HAP-1 (cell line): Measurements from ENCODE around the gene RNASE9.
A peak's percentile ranks its signal among the peaks of the same experiment; 100 is the strongest.

Source experiments
- DNase-seq, 2 experiments: peaks; one replicate each; pipeline ENCODE4 v3.0.0-alpha.2; 2016 to 2020; ENCODE audit warnings: low spot score in 2 of 2
- H3K27me3 ChIP-seq: fragments of 250-450 bp; sonication (Bioruptor Pico); 2 replicates; pipeline ENCODE4 v1.5.1; 2020; ENCODE audit warnings: low read depth, mild to moderate bottlenecking, moderate library complexity
- H3K36me3 ChIP-seq: fragments of 250-450 bp; sonication (Bioruptor Pico); replicated peaks from 2 replicates; pipeline ENCODE4 v1.5.1; 2020; ENCODE audit warnings: mild to moderate bottlenecking
- H3K4me1 ChIP-seq: fragments of 250-450 bp; sonication (Bioruptor Pico); 2 replicates; pipeline ENCODE4 v1.5.1; 2020; ENCODE audit warnings: mild to moderate bottlenecking
- H3K4me3 ChIP-seq: fragments of 250-450 bp; sonication (Bioruptor Pico); 2 replicates; pipeline ENCODE4 v1.5.1; 2020; ENCODE audit warnings: mild to moderate bottlenecking, moderate library complexity
- H3K9me3 ChIP-seq: fragments of 250-450 bp; sonication (Bioruptor Pico); 2 replicates; pipeline ENCODE4 v1.5.1; 2020; ENCODE audit warnings: mild to moderate bottlenecking, moderate library complexity
- in situ Hi-C: fragments of 300-500 bp; cut with MboI; formaldehyde crosslinking; loops from 3 replicates; pipeline ENCODE4 v1.14.3; 2020; ENCODE audit warnings: low sequenced_read_pairs, inconsistent platforms, mixed read lengths

RNASE9 gene

DNA sequence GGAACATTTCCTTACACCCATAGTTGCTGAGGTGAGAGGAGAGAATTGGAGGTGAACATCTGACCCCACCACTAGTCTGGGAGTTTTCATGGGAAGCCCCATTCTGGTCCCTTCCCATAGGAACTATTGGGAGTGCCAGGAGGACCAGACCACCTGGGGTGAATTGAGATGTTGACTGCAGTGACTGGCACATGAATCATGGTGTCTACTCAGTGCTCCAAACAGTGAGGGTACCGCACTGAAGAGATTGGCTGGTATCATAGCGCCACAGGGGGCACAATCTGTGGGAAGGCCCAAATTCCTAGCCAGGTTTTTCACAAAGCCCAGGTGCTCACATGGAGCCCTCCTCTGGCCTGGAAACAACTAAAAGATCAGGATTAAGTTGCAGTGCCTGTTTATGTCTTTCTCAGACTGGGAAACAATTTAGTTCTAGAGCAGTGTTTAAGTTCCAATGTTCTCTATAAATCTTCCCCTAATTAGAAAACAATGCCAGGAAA, 3.7 kb upstream of the RNASE9 start:
- Histone ChIP-seq H3K4me3 (no peak overlapping the region), H3K4me1 (peaks cover 4% of the 10 kb centered on the region), H3K9me3 (no peaks in the 10 kb centered on the region), H3K27me3 (peaks cover 7% of the 10 kb centered on the region; the same call in 1 of the 2 replicates), H3K36me3 (no peaks in the 10 kb centered on the region)
- in situ Hi-C loops, result no loop called here
- DNase-seq, result no peak

DNA sequence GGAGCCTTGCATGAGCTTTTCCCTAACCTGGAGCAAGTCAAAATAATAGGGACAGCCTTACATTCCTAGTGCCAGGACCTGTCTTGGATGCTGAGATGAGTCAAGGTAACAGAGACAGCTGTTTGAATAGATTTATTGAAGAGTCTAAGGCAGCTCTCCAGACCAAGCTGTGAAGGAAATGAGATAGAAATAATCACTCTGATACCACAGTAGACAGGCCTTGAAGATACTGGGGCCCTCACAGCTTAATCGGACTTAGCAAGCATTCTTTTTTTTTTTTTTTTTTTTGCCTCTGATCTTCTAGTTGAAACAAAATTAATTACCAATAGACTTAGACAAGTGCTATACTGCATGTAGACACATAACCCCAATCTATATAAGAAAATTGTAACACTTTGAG, 3.1 kb upstream of the RNASE9 start:
- H3K4me1 ChIP-seq, result peaks cover 6% of the 10 kb centered on the region
- no peaks in the 10 kb centered on the region for H3K9me3 ChIP-seq
- in situ Hi-C loops, result no loop called here
- no peaks in the 10 kb centered on the region for H3K36me3 ChIP-seq
- peaks cover 7% of the 10 kb centered on the region; the same call in 1 of the 2 replicates for H3K27me3 ChIP-seq
- no peak overlapping the region for H3K4me3 ChIP-seq
- no peak for DNase-seq

DNA sequence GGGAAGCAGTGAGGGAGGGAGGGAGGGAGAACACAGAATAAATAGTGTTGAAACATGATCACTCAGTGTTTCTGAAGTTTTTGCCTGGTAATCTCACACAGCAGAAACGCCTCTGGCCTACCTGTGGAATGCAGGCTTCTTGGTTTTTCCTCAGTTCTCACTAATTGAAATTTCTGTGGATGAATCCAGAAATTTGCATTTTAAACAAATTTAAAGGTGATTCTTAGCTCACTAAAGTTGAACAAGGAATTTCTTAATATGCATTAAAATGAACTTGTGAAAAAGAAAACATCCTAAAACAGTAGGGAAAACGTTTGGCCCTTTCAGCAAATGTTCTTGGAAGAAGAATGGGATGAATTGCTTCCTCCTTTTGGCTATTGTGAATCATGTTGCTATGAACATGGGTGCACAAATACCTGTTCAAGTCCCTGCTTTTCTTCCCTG, 1.4 kb downstream of the RNASE9 start:
- H3K4me3 ChIP-seq, result no peak overlapping the region
- peaks cover 7% of the 10 kb centered on the region for H3K27me3 ChIP-seq
- DNase-seq, result peak in 1 of 2 experiments; percentile 4
- no peaks in the 10 kb centered on the region for H3K36me3 ChIP-seq
- in situ Hi-C loops, result no loop called here
- peaks cover 6% of the 10 kb centered on the region for H3K4me1 ChIP-seq
- H3K9me3 ChIP-seq, result no peaks in the 10 kb centered on the region

DNA sequence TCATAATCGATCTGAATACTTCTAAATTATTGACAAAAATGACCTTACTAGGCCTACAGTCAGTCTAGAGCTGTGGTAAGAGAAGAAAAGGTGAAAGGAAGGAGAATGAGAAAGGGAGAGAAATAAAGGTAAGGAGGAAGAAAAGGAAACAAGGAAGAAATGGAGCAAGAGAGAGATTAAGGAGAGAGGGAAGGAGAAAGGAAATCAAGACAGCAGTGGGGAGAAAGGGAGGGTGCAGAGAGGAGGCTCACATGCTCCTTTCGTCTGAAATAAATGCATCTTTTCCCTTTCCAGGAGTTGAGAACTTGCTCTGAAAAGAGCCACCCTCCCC, 3.7 kb downstream of the RNASE9 start:
- DNase-seq, result no peak
- in situ Hi-C loops, result no loop called here
- Histone ChIP-seq H3K4me1 (peaks cover 6% of the 10 kb centered on the region), H3K9me3 (no peaks in the 10 kb centered on the region), H3K36me3 (no peaks in the 10 kb centered on the region), H3K4me3 (no peak overlapping the region), H3K27me3 (peaks cover 5% of the 10 kb centered on the region; the same call in 1 of the 2 replicates)

DNA sequence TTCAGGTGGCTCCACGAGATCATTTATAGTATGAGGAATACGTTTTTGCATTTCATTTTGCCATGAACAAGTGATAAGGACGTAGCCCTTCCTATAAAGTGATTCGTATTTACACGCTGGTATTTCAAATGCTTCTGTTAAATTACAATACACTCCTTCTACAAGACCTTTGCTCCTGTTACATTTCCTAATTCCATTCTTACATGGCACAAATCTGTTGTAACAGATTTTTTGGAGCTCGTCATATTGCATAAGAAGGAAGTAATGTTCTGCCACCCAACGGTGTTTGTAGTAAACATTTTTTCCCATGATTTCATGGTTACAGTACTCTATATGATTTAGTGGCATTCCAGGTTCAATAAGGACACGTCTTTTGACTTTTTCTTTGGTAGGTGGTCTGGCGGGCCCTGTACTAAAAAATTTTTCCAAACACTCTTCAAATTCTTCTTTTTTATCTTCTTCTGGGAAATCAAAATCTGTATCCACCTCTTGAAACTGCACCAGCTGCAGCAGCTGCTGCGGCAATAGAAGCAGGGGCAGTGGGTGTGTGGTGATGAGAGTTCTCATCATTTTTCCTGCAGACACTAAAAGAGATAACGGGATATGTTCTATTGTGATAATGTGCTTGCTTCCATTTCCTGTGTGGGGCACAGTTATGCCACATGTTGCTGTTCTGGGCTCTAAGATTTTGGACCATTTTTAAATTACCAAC, 4.2 kb downstream of the RNASE9 start:
- H3K9me3 ChIP-seq, result no peaks in the 10 kb centered on the region
- H3K4me3 ChIP-seq, result no peak overlapping the region
- peaks cover 6% of the 10 kb centered on the region for H3K4me1 ChIP-seq
- H3K36me3 ChIP-seq, result no peaks in the 10 kb centered on the region
- H3K27me3 ChIP-seq, result peaks cover 5% of the 10 kb centered on the region; the same call in 1 of the 2 replicates
- no peak for DNase-seq
- in situ Hi-C loops, result no loop called here

DNA sequence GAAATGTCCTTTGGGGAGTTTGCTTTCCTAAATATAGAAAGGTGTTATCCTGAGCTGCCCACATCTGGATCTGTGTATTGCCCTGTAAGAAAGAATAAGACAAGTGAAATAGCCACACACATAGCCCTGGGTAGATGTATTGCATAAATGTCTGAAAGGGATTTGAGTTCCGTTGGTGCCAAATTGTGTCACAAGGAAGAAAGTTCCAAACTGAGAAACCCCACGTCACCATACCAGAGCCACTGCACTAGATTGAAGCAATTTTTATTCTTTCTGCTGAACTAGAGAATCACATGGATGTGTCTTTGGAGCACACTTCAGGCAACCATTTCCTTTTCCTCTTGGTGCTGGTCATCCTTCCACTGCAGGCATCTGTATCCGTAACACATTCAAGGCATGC, 5.0 kb downstream of the RNASE9 start:
- Histone ChIP-seq H3K36me3 (no peaks in the 10 kb centered on the region), H3K9me3 (no peaks in the 10 kb centered on the region), H3K4me3 (no peak overlapping the region), H3K27me3 (peaks cover 5% of the 10 kb centered on the region; the same call in 1 of the 2 replicates), H3K4me1 (peaks cover 6% of the 10 kb centered on the region)
- in situ Hi-C loops, result no loop called here
- no peak for DNase-seq

DNA sequence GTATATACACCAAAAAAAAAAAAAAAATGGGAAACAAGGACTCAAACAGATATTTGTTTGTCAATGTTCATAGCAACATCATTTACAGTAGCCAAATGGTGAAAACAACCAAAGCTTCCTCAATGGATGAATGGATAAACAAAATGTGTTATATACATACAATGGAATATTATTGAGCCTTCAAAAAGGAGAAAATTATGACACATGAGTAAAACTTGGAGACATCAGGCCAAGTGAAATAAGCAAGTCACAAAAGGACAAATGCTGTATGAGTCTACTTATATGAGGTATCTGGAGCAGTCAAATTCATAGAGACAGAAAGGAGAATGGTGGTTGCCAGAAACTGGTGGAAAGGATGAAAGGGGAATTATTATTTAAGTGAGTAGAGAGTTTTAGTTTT, 7.8 kb downstream of the RNASE9 start:
- Histone ChIP-seq H3K36me3 (no peaks in the 10 kb centered on the region), H3K27me3 (peaks cover 2% of the 10 kb centered on the region; the same call in 1 of the 2 replicates), H3K4me1 (no peaks in the 10 kb centered on the region), H3K9me3 (no peaks in the 10 kb centered on the region), H3K4me3 (no peak overlapping the region)
- in situ Hi-C loops, result no loop called here
- no peak for DNase-seq

DNA sequence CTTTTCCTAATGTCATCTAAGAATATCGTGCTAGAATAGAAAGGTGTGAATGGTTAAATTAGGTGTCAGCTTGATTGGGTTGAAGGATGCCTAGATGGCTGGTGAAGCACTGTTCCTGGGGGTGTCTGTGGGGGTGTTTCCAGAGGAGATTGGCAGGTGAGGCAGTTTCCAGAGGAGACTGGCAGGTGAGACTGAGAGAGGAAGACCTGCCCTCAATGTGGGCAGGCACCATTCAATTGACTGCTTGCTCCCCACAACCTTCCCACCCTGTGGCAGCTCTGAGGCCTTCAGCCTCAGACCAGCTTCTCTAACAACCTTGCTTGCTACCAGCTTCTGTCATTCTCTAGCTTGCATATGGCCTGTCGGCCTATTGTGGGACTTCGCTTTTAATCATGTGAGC, 9.2 kb downstream of the RNASE9 start:
- no peaks in the 10 kb centered on the region for H3K9me3 ChIP-seq
- no peaks in the 10 kb centered on the region for H3K4me1 ChIP-seq
- H3K36me3 ChIP-seq, result no peaks in the 10 kb centered on the region
- in situ Hi-C loops, result no loop called here
- DNase-seq, result no peak
- H3K4me3 ChIP-seq, result no peak overlapping the region
- H3K27me3 ChIP-seq, result peaks cover 2% of the 10 kb centered on the region; the same call in 1 of the 2 replicates

DNA sequence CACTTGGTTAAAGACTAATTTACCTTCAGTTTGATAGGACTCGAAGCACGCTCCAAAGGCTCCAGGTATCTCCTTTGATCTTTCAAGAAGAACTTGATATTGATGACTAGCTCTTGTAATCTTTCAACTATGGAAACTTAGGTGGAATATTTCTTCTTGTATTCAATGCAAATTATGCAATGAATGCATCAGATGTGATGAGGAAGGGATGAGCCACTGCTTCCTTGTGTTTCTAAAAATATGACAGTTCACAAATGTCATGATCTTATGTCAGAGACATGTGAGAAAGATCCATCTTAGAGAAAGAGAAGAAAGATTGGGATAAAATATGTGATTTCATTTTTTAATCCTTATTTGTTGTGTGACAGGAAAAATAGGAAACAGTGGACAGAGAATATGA, 9.9 kb downstream of the RNASE9 start:
- DNase-seq, result no peak
- in situ Hi-C loops, result no loop called here
- Histone ChIP-seq H3K4me3 (no peak overlapping the region), H3K27me3 (peaks cover 2% of the 10 kb centered on the region; the same call in 1 of the 2 replicates), H3K9me3 (no peaks in the 10 kb centered on the region), H3K4me1 (no peaks in the 10 kb centered on the region), H3K36me3 (no peaks in the 10 kb centered on the region)

DNA sequence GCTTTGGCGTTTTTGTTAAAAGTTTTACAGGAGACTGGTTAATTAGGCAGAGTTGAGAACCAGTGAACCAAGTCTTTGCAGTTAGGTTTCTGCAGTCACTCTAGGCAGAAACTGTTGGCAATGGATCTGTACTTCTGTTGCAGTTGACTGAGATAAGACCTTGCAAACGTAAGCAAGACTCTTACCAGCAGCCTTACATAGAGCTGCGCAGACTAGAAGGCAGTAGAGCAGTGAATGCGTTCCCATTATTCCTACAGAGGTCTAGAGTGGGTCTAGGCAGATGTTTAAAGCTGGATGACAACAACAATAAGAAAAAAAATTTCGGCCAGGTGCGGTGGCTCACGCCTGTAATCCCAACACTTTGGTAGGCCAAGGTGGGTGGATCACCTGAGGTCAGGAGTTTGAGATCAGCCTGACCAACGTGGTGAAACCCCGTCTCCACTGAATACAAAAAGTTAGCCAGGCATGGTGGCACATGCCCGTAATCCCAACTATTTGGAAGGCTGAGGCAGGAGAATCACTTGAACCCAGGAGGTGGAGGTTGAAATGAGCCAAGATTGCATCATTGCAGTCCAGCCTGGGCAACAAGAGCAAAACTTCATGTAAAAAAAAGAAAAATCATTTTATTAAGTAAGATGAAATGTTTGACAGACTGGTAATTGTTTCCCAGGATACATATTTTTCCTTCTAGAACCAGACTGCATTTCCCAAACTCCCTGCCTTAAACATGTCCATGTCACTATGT, 12.3 kb downstream of the RNASE9 start:
- H3K9me3 ChIP-seq, result no peaks in the 10 kb centered on the region

DNA sequence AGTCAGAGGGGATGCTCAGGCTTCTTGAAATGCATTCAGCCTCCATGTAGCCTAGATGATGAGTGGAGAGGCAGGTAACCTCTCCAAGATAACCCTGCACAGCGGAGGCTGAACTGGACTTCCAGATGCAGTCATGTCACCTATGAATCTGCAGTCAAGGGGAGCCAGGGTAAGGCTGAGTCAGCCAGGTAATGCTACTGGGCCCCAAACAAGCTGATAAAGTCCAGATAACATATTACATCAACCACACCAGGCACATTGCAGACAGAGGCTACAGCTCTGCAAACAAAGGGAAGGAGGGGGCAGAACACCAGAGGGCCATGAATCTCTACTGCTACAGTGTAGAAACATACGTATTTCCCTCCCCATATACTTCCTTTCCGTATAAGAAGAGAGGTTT, 14.0 kb downstream of the RNASE9 start:
- H3K36me3 ChIP-seq, result no peaks in the 10 kb centered on the region
- H3K27me3 ChIP-seq, result no peaks in the 10 kb centered on the region
- H3K4me3 ChIP-seq, result no peak overlapping the region
- H3K9me3 ChIP-seq, result no peaks in the 10 kb centered on the region
- DNase-seq, result no peak
- in situ Hi-C loops, result no loop called here
- no peaks in the 10 kb centered on the region for H3K4me1 ChIP-seq

More for the DNA sequence above, 12.3 kb downstream of the RNASE9 start:
- in situ Hi-C loops, result no loop called here
- DNase-seq, result no peak
- Histone ChIP-seq H3K4me1 (no peaks in the 10 kb centered on the region), H3K4me3 (no peak overlapping the region), H3K36me3 (no peaks in the 10 kb centered on the region), H3K27me3 (0 out of 2 replicates have a peak, but pooled peaks cover 2% of the 10 kb centered on the region)

DNA sequence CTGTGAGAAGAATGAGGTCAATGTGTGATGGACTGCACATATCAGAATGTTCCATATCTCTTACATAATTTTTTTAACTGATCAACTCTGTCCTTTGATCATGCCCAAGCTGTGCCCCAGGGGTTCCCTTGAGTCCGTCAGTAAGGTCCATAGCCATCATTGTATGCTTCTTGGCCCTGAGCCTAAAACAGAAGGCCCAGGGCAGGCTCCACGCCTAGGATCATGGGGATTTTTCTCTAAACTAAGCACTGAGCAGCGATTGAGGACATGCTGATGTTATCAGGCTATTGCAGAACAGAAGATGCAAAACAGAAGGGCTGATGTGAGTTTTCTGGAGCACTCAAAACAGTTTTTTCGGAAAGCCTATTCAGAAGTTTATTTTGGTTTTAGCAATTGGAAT, 20.9 kb downstream of the RNASE9 start:
- Histone ChIP-seq H3K36me3 (no peaks in the 10 kb centered on the region), H3K27me3 (peaks cover 3% of the 10 kb centered on the region)
- in situ Hi-C loops, result no loop called here

DNA sequence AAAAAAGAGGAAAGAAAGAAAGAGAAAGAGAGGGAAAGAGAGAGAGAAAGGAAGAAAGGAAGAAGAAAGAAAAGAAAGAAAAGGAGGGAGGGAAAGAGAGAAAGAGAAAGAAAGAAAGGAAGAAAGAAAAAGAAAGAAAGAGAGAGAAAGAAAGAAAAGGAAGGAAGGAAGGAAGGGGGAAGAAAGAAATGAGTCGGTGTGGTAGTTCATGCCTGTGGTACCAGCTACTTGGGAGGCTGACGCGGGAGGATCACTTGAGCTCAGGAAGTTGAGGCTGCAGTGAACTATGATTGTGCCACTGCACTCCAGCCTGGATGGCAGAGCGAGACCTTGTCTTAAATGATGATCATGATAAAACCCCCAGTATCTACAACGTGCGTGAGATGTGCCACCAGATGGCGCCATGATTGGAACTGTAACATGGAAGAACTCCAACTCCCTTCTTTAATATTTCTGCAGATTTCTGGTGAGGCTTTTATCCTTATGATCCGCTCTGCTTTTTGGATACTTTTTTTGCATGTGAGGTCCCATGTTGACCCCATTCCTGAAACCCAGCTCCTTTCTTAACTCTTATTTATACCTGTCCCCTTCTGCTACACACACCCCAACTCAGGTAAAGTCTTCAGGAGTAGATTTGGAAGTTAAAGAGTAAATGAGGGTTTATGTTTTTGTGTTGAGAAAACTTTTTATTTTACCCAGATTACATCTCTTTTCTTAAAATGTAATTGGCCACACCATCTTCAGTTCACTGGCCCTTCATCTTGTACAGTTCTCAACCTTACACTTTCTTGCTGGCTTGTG, 29.9 kb downstream of the RNASE9 start:
- no peaks in the 10 kb centered on the region for H3K36me3 ChIP-seq
- H3K4me3 ChIP-seq, result no peak overlapping the region
- DNase-seq, result peak; percentile 83 to 85
- H3K4me1 ChIP-seq, result no peaks in the 10 kb centered on the region; the same call in 1 of the 2 replicates
- peaks cover 38% of the 10 kb centered on the region for H3K27me3 ChIP-seq
- in situ Hi-C loops, result loop anchor here (5.0 kb wide), 1 partner anchor 71 kb away; no protein-coding TSS in a partner anchor
- H3K9me3 ChIP-seq, result no peaks in the 10 kb centered on the region

More for the DNA sequence above, 20.9 kb downstream of the RNASE9 start:
- H3K9me3 ChIP-seq, result no peaks in the 10 kb centered on the region
- no peaks in the 10 kb centered on the region for H3K4me1 ChIP-seq
- no peak overlapping the region for H3K4me3 ChIP-seq
- DNase-seq, result no peak
